ENCODE results near the gene INPP4A.

DNA sequence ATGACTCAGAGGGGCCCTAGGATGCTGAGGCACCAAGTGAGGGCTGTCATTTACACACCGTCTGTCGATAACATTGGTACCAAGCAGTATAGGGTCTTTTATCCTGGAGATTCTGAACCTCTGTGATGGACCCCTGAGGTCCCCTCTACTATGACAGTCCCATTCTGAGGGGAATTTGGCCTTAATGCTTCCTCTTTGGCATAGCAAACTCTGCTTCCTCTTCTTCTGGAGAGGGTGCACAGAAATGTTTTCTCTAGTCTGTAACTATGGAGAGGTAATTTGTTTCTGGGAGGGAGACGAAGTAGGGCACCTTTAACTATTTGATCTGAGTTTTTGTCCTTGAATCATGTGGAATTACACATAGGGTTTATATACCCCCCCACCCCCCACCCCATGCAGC, 44.8 kb downstream of the INPP4A start:
- TF ChIP-seq, protein P1, sequence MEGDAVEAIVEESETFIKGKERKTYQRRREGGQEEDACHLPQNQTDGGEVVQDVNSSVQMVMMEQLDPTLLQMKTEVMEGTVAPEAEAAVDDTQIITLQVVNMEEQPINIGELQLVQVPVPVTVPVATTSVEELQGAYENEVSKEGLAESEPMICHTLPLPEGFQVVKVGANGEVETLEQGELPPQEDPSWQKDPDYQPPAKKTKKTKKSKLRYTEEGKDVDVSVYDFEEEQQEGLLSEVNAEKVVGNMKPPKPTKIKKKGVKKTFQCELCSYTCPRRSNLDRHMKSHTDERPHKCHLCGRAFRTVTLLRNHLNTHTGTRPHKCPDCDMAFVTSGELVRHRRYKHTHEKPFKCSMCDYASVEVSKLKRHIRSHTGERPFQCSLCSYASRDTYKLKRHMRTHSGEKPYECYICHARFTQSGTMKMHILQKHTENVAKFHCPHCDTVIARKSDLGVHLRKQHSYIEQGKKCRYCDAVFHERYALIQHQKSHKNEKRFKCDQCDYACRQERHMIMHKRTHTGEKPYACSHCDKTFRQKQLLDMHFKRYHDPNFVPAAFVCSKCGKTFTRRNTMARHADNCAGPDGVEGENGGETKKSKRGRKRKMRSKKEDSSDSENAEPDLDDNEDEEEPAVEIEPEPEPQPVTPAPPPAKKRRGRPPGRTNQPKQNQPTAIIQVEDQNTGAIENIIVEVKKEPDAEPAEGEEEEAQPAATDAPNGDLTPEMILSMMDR (IDR thresholded peaks at IDR 0.05; ENCODE audit: insufficient read depth, low read length) = no peak
- TF ChIP-seq SPI1 (IDR thresholded peaks at IDR 0.05; ENCODE audit: borderline replicate concordance, low read depth) (no peak), POLR2AphosphoS5 (IDR thresholded peaks at IDR 0.05; ENCODE audit: low read depth) (no peak), GABPA (IDR thresholded peaks at IDR 0.05; ENCODE audit: low read depth) (no peak)
- TF ChIP-seq, protein P2, sequence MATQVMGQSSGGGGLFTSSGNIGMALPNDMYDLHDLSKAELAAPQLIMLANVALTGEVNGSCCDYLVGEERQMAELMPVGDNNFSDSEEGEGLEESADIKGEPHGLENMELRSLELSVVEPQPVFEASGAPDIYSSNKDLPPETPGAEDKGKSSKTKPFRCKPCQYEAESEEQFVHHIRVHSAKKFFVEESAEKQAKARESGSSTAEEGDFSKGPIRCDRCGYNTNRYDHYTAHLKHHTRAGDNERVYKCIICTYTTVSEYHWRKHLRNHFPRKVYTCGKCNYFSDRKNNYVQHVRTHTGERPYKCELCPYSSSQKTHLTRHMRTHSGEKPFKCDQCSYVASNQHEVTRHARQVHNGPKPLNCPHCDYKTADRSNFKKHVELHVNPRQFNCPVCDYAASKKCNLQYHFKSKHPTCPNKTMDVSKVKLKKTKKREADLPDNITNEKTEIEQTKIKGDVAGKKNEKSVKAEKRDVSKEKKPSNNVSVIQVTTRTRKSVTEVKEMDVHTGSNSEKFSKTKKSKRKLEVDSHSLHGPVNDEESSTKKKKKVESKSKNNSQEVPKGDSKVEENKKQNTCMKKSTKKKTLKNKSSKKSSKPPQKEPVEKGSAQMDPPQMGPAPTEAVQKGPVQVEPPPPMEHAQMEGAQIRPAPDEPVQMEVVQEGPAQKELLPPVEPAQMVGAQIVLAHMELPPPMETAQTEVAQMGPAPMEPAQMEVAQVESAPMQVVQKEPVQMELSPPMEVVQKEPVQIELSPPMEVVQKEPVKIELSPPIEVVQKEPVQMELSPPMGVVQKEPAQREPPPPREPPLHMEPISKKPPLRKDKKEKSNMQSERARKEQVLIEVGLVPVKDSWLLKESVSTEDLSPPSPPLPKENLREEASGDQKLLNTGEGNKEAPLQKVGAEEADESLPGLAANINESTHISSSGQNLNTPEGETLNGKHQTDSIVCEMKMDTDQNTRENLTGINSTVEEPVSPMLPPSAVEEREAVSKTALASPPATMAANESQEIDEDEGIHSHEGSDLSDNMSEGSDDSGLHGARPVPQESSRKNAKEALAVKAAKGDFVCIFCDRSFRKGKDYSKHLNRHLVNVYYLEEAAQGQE (IDR thresholded peaks at IDR 0.05; ENCODE audit: insufficient replicate concordance, low read depth) = no peak

Measured in HL-60 (cell line).